Right atrium auricular region (tissue), 2 donors: ENCODE data around the gene ACSBG1. TPM values are rescaled to one million over a fixed set of nuclear protein-coding genes. Genes with fewer than 3 reads are reported as not detected.
"Not testable (repeated sequence)": the region's sequence is repeated elsewhere in the genome, so short reads cannot be mapped to it uniquely, and the experiment has no call there.

Experiments
- DNase-seq: peaks from one replicate; pipeline ENCODE4 v3.0.0-alpha.2; 2019; ENCODE audit warnings: low spot score
- H3K27ac ChIP-seq, 2 donors: fragments of 200-600 bp; sonication (generic); 1 replicate in 1 of 2; 2 replicates in 1 of 2; pipeline ENCODE4 v1.5.1; 2016 to 2019
- H3K27me3 ChIP-seq, 2 donors: fragments of 200-600 bp; sonication (generic); one replicate each; pipeline versions ENCODE4 v1.5.1 to v1.6.0; 2017 to 2019
- H3K36me3 ChIP-seq: fragments of 200-600 bp; sonication (generic); one replicate; pipeline ENCODE4 v1.5.1; 2016
- H3K4me1 ChIP-seq, 2 donors: fragments of 200-600 bp; sonication (generic); one replicate each; pipeline versions ENCODE4 v1.5.1 to v1.6.0; 2017 to 2019
- H3K4me3 ChIP-seq, 2 donors: fragments of 200-600 bp; sonication (generic); 1 replicate in 1 of 2; 2 replicates in 1 of 2; pipeline ENCODE4 v1.5.1; 2017 to 2019; ENCODE audit warnings: mild to moderate bottlenecking in 1 of 2, moderate library complexity in 1 of 2
- H3K9me3 ChIP-seq, 2 donors: fragments of 200-600 bp; sonication (generic); one replicate each; pipeline ENCODE4 v1.5.1; 2019
- total RNA-seq, 2 donors: library from RNA; depleted of rRNA; stranded (reverse); fragments of >200 nt; gene quantifications; one replicate each; pipeline ENCODE4 v1.1.0, GENCODE V29; 2016
- TF ChIP-seq, protein P1 (sequence below), 2 donors: fragments of 200-600 bp; sonication (generic); IDR thresholded peaks; one replicate each; pipeline ENCODE4 v1.5.1; 2019; ENCODE audit warnings: antibody characterized with exemption in 2 of 2

Gene ACSBG1
- total RNA-seq, 2 donors from 2014 or later, result not detected

GRCh38 chr15:78247911-78248310 lies 13.5 kb upstream of the ACSBG1 start:
- Histone ChIP-seq H3K9me3 (no peaks in the 10 kb centered on the region), H3K4me1 (peaks cover 0 to 10% of the 10 kb centered on the region in 2 donors), H3K36me3 (no peaks in the 10 kb centered on the region), H3K27me3 (no peaks in the 10 kb centered on the region), H3K4me3 (no peak overlapping the region), H3K27ac (no peak overlapping the region)
- TF ChIP-seq, protein P1, sequence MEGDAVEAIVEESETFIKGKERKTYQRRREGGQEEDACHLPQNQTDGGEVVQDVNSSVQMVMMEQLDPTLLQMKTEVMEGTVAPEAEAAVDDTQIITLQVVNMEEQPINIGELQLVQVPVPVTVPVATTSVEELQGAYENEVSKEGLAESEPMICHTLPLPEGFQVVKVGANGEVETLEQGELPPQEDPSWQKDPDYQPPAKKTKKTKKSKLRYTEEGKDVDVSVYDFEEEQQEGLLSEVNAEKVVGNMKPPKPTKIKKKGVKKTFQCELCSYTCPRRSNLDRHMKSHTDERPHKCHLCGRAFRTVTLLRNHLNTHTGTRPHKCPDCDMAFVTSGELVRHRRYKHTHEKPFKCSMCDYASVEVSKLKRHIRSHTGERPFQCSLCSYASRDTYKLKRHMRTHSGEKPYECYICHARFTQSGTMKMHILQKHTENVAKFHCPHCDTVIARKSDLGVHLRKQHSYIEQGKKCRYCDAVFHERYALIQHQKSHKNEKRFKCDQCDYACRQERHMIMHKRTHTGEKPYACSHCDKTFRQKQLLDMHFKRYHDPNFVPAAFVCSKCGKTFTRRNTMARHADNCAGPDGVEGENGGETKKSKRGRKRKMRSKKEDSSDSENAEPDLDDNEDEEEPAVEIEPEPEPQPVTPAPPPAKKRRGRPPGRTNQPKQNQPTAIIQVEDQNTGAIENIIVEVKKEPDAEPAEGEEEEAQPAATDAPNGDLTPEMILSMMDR (IDR thresholded peaks at IDR 0.05), result no peak
- DNase-seq, result no peak

DNA sequence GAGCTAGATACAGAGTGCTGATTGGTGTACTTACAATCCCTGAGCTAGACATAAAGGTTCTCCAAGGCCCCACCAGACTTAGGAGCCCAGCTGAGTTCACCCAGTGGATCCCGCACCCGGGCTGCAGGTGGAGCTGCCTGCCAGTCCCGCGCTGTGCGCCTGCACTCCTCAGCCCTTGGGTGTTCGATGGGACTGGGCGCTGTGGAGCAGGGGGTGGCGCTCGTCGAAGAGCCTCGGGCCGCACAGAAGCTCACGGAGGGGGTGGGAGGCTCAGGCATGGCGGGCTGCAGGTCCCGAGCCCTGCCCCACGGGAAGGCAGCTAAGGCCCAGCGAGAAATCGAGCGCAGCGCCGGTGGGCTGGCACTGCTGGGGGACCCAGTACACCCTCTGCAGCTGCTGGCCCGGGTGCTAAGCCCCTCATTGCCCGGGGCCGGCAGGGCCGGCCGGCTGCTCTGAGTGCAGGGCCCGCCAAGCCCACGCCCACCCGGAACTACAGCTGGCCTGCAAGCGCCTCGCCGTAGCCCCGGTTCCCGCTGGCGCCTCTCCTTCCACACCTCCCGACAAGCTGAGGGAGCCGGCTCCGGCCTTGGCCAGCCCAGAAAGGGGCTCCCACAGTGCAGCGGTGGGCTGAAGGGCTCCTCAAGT lies 11.7 kb upstream of the ACSBG1 start:
- H3K4me3 ChIP-seq, H3K27ac ChIP-seq, H3K9me3 ChIP-seq, H3K36me3 ChIP-seq, H3K27me3 ChIP-seq, DNase-seq: not testable (repeated sequence)
- H3K4me1 ChIP-seq, result peaks cover 0 to 10% of the 10 kb centered on the region in 2 donors

GRCh38 chr15:78245392-78245791 lies 11.0 kb upstream of the ACSBG1 start:
- H3K36me3 ChIP-seq, H3K4me3 ChIP-seq, H3K27ac ChIP-seq, DNase-seq, H3K9me3 ChIP-seq, H3K27me3 ChIP-seq: not testable (repeated sequence)
- peaks cover 0 to 10% of the 10 kb centered on the region in 2 donors for H3K4me1 ChIP-seq

- TF ChIP-seq, protein P1 (IDR thresholded peaks at IDR 0.05), result no peak
- H3K9me3 ChIP-seq, result no peaks in the 10 kb centered on the region
- H3K4me1 ChIP-seq, result peaks cover 0 to 10% of the 10 kb centered on the region in 2 donors
- H3K27me3 ChIP-seq, result no peaks in the 10 kb centered on the region
- H3K4me3 ChIP-seq, result no peak overlapping the region
- H3K27ac ChIP-seq, result no peak overlapping the region
- no peak for DNase-seq
- H3K36me3 ChIP-seq, result no peaks in the 10 kb centered on the region
Measured at GRCh38 chr15:78244893-78245292, 10.5 kb upstream of the ACSBG1 start.

DNA sequence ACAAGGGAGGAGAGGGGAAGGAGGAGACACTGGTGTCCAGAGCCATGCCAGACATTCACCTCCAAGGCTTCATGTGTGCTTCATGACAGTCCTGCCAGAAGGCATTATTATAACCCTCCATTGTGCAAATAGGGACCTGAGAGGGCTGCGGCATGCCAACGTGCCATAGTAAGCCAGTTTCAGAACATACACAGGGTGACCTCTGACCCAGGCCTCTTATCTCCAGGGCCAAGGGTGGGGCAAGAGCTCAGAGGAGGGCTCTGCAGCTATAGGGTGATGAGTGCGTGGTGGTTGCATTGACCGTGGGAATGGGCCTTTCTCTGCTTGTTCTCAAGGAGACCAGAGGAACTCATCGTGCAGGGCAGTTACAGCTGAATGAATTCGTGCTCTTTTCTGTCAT lies 9.7 kb upstream of the ACSBG1 start:
- TF ChIP-seq, protein P1 (IDR thresholded peaks at IDR 0.05), result no peak
- DNase-seq, result no peak
- Histone ChIP-seq H3K4me3 (no peak overlapping the region), H3K27me3 (no peaks in the 10 kb centered on the region), H3K4me1 (peaks cover 0 to 10% of the 10 kb centered on the region in 2 donors), H3K9me3 (no peaks in the 10 kb centered on the region), H3K36me3 (no peaks in the 10 kb centered on the region), H3K27ac (no peak overlapping the region)

DNA sequence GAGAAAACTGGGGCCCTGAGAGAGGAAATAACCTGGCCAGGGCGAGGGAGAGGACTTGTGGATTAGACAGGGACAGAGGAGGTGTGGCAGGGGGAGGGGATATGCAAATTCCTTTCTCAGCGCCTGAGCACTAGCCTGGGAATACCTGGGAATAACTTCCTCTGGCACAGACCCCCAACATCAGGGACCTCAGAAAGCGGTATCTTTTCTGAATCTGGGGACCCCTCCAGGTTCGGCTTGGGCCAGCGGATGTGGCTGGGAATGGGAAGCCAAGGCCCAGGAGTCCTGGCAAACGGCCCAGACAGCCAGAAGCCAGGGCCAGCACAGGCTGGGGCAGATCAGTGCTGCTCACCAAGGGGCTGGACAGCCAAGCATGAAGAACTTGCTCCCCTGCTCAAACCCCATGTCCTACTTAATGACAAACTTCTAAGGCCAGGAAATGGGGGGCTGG lies 9.2 kb upstream of the ACSBG1 start:
- no peaks in the 10 kb centered on the region for H3K9me3 ChIP-seq
- TF ChIP-seq, protein P1 (IDR thresholded peaks at IDR 0.05), result no peak
- H3K27me3 ChIP-seq, result no peaks in the 10 kb centered on the region
- no peak overlapping the region for H3K27ac ChIP-seq
- H3K4me1 ChIP-seq, result peaks cover 0 to 10% of the 10 kb centered on the region in 2 donors
- H3K4me3 ChIP-seq, result no peak overlapping the region
- no peaks in the 10 kb centered on the region for H3K36me3 ChIP-seq
- no peak for DNase-seq

GRCh38 chr15:78243058-78243457 lies 8.7 kb upstream of the ACSBG1 start:
- Histone ChIP-seq H3K4me3 (no peak overlapping the region), H3K27me3 (no peaks in the 10 kb centered on the region), H3K27ac (no peak overlapping the region), H3K36me3 (no peaks in the 10 kb centered on the region), H3K4me1 (peaks cover 0 to 10% of the 10 kb centered on the region in 2 donors), H3K9me3 (no peaks in the 10 kb centered on the region)
- TF ChIP-seq, protein P1 (IDR thresholded peaks at IDR 0.05), result no peak
- DNase-seq, result no peak
